GM23338 (cell line): Measurements from ENCODE around the gene KRTAP17-1.

Experiments used
- CREB1 ChIP-seq: fragments of 250-450 bp; sonication (Bioruptor Pico); IDR thresholded peaks from 2 replicates; pipeline ENCODE4 v1.5.0; 2020; ENCODE audit warnings: low read depth, mild to moderate bottlenecking, moderate library complexity
- ETS1 ChIP-seq: IDR thresholded peaks from 2 replicates; pipeline ENCODE4 v1.6.1; 2016; ENCODE audit warnings: antibody characterized with exemption
- EZH2 ChIP-seq: fragments of 200-600 bp; sonication (generic); IDR thresholded peaks from one replicate; pipeline ENCODE4 v1.8.0; 2017; ENCODE audit warnings: antibody characterized with exemption, mild to moderate bottlenecking, low read depth; ENCODE audit not compliant: unreplicated experiment
- EZH2phosphoT487 ChIP-seq: fragments of 200-600 bp; sonication (generic); IDR thresholded peaks from one replicate; pipeline ENCODE4 v1.8.1; 2018; ENCODE audit warnings: antibody characterized with exemption; ENCODE audit not compliant: unreplicated experiment
- JUNB ChIP-seq: IDR thresholded peaks from one replicate; pipeline ENCODE4 v1.6.1; 2016; ENCODE audit warnings: antibody characterized with exemption; ENCODE audit not compliant: unreplicated experiment
- POLR2AphosphoS5 ChIP-seq: IDR thresholded peaks from 2 replicates; pipeline ENCODE4 v1.6.1; 2016; ENCODE audit warnings: antibody characterized with exemption, low read depth
- STAT1 ChIP-seq: IDR thresholded peaks from one replicate; pipeline ENCODE4 v1.6.1; 2016; ENCODE audit warnings: antibody characterized with exemption; ENCODE audit not compliant: unreplicated experiment
- ZNF114 ChIP-seq: fragments of 250-450 bp; sonication (Bioruptor Pico); IDR thresholded peaks from 2 replicates; pipeline ENCODE4 v1.5.0; 2020; ENCODE audit warnings: mild to moderate bottlenecking, moderate library complexity
- ZNF331 ChIP-seq: fragments of 250-450 bp; sonication (Bioruptor Pico); IDR thresholded peaks from 2 replicates; pipeline ENCODE4 v1.5.0; 2020; ENCODE audit warnings: low read depth, mild to moderate bottlenecking, moderate library complexity
- TF ChIP-seq, protein P1 (sequence below), 2 experiments: fragments of 200-600 bp in 1 of 2; sonication (generic) in 1 of 2; conservative IDR thresholded peaks; 2 replicates each; pipeline versions ENCODE4 v1.5.1 to v1.6.1; 2016 to 2017; ENCODE audit warnings: antibody characterized with exemption in 2 of 2, low read depth in 2 of 2, mild to moderate bottlenecking in 2 of 2, moderate library complexity in 1 of 2
- TF ChIP-seq, protein P2 (sequence below): IDR thresholded peaks from one replicate; pipeline ENCODE4 v1.6.1; 2018; ENCODE audit warnings: antibody characterized with exemption; ENCODE audit not compliant: unreplicated experiment

GRCh38 chr17:41327411-41328120, 12.1 kb upstream of the KRTAP17-1 start:
- TF ChIP-seq, protein P1, sequence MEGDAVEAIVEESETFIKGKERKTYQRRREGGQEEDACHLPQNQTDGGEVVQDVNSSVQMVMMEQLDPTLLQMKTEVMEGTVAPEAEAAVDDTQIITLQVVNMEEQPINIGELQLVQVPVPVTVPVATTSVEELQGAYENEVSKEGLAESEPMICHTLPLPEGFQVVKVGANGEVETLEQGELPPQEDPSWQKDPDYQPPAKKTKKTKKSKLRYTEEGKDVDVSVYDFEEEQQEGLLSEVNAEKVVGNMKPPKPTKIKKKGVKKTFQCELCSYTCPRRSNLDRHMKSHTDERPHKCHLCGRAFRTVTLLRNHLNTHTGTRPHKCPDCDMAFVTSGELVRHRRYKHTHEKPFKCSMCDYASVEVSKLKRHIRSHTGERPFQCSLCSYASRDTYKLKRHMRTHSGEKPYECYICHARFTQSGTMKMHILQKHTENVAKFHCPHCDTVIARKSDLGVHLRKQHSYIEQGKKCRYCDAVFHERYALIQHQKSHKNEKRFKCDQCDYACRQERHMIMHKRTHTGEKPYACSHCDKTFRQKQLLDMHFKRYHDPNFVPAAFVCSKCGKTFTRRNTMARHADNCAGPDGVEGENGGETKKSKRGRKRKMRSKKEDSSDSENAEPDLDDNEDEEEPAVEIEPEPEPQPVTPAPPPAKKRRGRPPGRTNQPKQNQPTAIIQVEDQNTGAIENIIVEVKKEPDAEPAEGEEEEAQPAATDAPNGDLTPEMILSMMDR (conservative IDR thresholded peaks at IDR 0.05; ENCODE audit: low read depth in 2 of 2), result no peak
- TF ChIP-seq EZH2 (no peak), POLR2AphosphoS5 (no peak), CREB1 (no peak), EZH2phosphoT487 (no peak), ZNF114 (CRISPR knock-in tag) (no peak), JUNB (no peak), ETS1 (no peak), STAT1 (no peak), ZNF331 (CRISPR knock-in tag) (no peak)
- TF ChIP-seq, protein P2, sequence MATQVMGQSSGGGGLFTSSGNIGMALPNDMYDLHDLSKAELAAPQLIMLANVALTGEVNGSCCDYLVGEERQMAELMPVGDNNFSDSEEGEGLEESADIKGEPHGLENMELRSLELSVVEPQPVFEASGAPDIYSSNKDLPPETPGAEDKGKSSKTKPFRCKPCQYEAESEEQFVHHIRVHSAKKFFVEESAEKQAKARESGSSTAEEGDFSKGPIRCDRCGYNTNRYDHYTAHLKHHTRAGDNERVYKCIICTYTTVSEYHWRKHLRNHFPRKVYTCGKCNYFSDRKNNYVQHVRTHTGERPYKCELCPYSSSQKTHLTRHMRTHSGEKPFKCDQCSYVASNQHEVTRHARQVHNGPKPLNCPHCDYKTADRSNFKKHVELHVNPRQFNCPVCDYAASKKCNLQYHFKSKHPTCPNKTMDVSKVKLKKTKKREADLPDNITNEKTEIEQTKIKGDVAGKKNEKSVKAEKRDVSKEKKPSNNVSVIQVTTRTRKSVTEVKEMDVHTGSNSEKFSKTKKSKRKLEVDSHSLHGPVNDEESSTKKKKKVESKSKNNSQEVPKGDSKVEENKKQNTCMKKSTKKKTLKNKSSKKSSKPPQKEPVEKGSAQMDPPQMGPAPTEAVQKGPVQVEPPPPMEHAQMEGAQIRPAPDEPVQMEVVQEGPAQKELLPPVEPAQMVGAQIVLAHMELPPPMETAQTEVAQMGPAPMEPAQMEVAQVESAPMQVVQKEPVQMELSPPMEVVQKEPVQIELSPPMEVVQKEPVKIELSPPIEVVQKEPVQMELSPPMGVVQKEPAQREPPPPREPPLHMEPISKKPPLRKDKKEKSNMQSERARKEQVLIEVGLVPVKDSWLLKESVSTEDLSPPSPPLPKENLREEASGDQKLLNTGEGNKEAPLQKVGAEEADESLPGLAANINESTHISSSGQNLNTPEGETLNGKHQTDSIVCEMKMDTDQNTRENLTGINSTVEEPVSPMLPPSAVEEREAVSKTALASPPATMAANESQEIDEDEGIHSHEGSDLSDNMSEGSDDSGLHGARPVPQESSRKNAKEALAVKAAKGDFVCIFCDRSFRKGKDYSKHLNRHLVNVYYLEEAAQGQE, result no peak
